ENCODE results near the gene EFNA3. TPM values are rescaled to one million over a fixed set of nuclear protein-coding genes. Genes with fewer than 3 reads are reported as not detected.

The EFNA3 gene
- total and polyA plus RNA-seq, 9 of the 15 experiments (the other 6 are each of a cell fraction or from before 2014, with no cell fraction given), result 0.59 to 7.9 (median 4.7) TPM

DNA sequence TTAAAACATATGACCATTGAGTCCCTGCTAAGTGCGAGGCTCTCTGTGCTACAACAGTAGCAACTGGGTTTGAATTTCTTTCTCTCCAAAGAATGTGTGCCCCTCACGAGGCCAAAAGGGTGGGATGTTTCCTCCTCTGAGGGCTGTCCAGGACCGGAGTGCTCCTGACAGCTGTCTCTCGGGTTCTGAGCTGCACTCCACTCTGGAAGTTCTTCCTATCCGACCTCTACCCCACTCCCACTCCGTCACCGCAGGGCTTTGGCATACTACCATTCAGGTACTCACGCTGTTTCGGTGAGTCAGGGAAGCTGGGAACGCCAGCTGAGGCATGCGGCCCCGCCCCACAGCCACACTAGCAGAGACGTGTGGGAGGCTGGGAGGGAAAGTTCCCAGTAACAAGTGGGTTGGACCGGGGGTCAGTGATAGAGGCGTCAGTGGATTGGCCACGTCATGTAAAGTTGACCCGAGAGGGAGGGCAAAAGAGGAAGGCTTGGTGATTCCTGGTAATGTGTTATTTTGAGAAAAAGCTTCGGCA lies 56.3 kb downstream of the EFNA3 start (continued):
- TF ChIP-seq, protein P1, sequence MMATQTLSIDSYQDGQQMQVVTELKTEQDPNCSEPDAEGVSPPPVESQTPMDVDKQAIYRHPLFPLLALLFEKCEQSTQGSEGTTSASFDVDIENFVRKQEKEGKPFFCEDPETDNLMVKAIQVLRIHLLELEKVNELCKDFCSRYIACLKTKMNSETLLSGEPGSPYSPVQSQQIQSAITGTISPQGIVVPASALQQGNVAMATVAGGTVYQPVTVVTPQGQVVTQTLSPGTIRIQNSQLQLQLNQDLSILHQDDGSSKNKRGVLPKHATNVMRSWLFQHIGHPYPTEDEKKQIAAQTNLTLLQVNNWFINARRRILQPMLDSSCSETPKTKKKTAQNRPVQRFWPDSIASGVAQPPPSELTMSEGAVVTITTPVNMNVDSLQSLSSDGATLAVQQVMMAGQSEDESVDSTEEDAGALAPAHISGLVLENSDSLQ (IDR thresholded peaks at IDR 0.05), result peak; percentile 78
- TF ChIP-seq, protein P2, sequence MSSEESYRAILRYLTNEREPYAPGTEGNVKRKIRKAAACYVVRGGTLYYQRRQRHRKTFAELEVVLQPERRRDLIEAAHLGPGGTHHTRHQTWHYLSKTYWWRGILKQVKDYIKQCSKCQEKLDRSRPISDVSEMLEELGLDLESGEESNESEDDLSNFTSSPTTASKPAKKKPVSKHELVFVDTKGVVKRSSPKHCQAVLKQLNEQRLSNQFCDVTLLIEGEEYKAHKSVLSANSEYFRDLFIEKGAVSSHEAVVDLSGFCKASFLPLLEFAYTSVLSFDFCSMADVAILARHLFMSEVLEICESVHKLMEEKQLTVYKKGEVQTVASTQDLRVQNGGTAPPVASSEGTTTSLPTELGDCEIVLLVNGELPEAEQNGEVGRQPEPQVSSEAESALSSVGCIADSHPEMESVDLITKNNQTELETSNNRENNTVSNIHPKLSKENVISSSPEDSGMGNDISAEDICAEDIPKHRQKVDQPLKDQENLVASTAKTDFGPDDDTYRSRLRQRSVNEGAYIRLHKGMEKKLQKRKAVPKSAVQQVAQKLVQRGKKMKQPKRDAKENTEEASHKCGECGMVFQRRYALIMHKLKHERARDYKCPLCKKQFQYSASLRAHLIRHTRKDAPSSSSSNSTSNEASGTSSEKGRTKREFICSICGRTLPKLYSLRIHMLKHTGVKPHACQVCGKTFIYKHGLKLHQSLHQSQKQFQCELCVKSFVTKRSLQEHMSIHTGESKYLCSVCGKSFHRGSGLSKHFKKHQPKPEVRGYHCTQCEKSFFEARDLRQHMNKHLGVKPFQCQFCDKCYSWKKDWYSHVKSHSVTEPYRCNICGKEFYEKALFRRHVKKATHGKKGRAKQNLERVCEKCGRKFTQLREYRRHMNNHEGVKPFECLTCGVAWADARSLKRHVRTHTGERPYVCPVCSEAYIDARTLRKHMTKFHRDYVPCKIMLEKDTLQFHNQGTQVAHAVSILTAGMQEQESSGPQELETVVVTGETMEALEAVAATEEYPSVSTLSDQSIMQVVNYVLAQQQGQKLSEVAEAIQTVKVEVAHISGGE (CRISPR knock-in tag; IDR thresholded peaks at IDR 0.05), result no peak
- TF ChIP-seq ARID1B (IDR thresholded peaks at IDR 0.05) (peak; percentile 37; the same call in 1 of the 2 replicates), ETV6 (IDR thresholded peaks at IDR 0.05; ENCODE audit: borderline replicate concordance in 1 of 2, low read depth in 2 of 2, low read length in 1 of 2) (no peak), ETV6 (CRISPR knock-in tag; IDR thresholded peaks at IDR 0.05; ENCODE audit: borderline replicate concordance) (no peak), HMG20A (CRISPR knock-in tag; conservative IDR thresholded peaks at IDR 0.05) (no peak), ZFP30 (CRISPR knock-in tag; IDR thresholded peaks at IDR 0.05; ENCODE audit: borderline replicate concordance) (no peak), GTF2F1 (IDR thresholded peaks at IDR 0.05; ENCODE audit: low read depth, low read length) (no peak), PHTF2 (CRISPR knock-in tag; IDR thresholded peaks at IDR 0.05) (no peak), GATAD2A (IDR thresholded peaks at IDR 0.05) (no peak), RFX5 (IDR thresholded peaks at IDR 0.05; ENCODE audit: low read depth, low read length) (no peak), PHF21A (IDR thresholded peaks at IDR 0.05; ENCODE audit: borderline replicate concordance, low read depth) (no peak)
- TF ChIP-seq, protein P3, sequence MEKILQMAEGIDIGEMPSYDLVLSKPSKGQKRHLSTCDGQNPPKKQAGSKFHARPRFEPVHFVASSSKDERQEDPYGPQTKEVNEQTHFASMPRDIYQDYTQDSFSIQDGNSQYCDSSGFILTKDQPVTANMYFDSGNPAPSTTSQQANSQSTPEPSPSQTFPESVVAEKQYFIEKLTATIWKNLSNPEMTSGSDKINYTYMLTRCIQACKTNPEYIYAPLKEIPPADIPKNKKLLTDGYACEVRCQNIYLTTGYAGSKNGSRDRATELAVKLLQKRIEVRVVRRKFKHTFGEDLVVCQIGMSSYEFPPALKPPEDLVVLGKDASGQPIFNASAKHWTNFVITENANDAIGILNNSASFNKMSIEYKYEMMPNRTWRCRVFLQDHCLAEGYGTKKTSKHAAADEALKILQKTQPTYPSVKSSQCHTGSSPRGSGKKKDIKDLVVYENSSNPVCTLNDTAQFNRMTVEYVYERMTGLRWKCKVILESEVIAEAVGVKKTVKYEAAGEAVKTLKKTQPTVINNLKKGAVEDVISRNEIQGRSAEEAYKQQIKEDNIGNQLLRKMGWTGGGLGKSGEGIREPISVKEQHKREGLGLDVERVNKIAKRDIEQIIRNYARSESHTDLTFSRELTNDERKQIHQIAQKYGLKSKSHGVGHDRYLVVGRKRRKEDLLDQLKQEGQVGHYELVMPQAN (IDR thresholded peaks at IDR 0.05; ENCODE audit: borderline replicate concordance), result peak; percentile 73; the same call in 1 of the 2 replicates
- TF ChIP-seq, protein P4, sequence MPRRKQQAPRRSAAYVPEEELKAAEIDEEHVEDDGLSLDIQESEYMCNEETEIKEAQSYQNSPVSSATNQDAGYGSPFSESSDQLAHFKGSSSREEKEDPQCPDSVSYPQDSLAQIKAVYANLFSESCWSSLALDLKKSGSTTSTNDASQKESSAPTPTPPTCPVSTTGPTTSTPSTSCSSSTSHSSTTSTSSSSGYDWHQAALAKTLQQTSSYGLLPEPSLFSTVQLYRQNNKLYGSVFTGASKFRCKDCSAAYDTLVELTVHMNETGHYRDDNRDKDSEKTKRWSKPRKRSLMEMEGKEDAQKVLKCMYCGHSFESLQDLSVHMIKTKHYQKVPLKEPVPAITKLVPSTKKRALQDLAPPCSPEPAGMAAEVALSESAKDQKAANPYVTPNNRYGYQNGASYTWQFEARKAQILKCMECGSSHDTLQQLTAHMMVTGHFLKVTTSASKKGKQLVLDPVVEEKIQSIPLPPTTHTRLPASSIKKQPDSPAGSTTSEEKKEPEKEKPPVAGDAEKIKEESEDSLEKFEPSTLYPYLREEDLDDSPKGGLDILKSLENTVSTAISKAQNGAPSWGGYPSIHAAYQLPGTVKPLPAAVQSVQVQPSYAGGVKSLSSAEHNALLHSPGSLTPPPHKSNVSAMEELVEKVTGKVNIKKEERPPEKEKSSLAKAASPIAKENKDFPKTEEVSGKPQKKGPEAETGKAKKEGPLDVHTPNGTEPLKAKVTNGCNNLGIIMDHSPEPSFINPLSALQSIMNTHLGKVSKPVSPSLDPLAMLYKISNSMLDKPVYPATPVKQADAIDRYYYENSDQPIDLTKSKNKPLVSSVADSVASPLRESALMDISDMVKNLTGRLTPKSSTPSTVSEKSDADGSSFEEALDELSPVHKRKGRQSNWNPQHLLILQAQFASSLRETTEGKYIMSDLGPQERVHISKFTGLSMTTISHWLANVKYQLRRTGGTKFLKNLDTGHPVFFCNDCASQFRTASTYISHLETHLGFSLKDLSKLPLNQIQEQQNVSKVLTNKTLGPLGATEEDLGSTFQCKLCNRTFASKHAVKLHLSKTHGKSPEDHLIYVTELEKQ (CRISPR knock-in tag; IDR thresholded peaks at IDR 0.05), result no peak
